ENCODE measurements around the gene HCN1.

- TF ChIP-seq POLR2A (IDR thresholded peaks at IDR 0.05; ENCODE audit: low read length) = no peak
- TF ChIP-seq GATA1 (IDR thresholded peaks at IDR 0.05; ENCODE audit: low read depth, low read length) = no peak
Observed at GRCh38 chr5:45622365-45622764, 73.8 kb downstream of the HCN1 start.
